Ishikawa (cell line): ENCODE results near the gene OR52I1.

Source experiments
- FOXM1 ChIP-seq: IDR thresholded peaks from 2 replicates; pipeline ENCODE4 v1.6.1; 2012; ENCODE audit warnings: low read depth, borderline replicate concordance
- RAD21 ChIP-seq: IDR thresholded peaks from 2 replicates; pipeline ENCODE4 v1.6.1; 2012; ENCODE audit warnings: low read depth
- TAF1 ChIP-seq: IDR thresholded peaks from 2 replicates; pipeline ENCODE4 v1.6.1; 2012; ENCODE audit warnings: low read depth, mild to moderate bottlenecking
- TCF12 ChIP-seq: IDR thresholded peaks from 2 replicates; pipeline ENCODE4 v1.6.1; 2012; ENCODE audit warnings: low read depth
- ZBTB7A ChIP-seq: IDR thresholded peaks from 2 replicates; pipeline ENCODE4 v1.6.1; 2012; ENCODE audit warnings: low read depth

DNA sequence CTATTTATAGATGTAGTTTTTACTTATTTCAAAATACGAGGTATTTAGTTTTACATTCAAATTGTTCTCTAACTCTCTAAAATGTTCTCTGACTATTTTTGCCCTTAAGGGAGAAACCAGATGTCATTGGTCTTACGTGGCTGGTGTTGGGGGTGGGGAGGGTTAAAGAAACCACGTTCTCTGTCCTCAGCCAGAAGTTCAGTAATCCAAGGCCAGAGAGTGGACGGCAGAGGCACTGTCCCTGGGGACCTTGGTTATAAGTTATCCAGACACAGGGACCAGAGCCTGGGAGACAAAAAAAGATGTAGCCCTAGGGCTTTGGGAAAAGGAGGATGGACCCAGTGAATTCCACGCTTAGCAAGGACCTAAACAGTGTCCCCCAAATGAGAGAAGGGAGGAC lies 49.2 kb downstream of the OR52I1 start:
- TF ChIP-seq ZBTB7A (no peak), RAD21 (no peak), TCF12 (no peak), FOXM1 (no peak), TAF1 (no peak)
